IMR-90 (cell line): ENCODE data around the gene MYO7B. TPM values are rescaled to one million over a fixed set of nuclear protein-coding genes. Genes with fewer than 3 reads are reported as not detected.

Experiments
- ATAC-seq: fragments of 200-7000 bp; cut with Tn5 transposase; 2 replicates; pipeline ENCODE4 v1.9.1; 2020; ENCODE audit warnings: low read depth, mild to moderate bottlenecking, moderate library complexity
- BruUV-seq: library from RNA; stranded (reverse); fragments of 400-500 nt; replicated peaks from 2 replicates; lab custom pipeline; 2021; lab: Mats Ljungman, UMichigan
- CTCF ChIA-PET: fragments of 300-600 bp; formaldehyde crosslinking; extraction: SDS; loops from one replicate; lab custom pipeline; 2021; ENCODE audit warnings: antibody characterized with exemption; lab: Yijun Ruan, JAX
- POLR2A ChIA-PET: fragments of 300-600 bp; sonication (Branson Sonifier 250); formaldehyde crosslinking; loops from one replicate; lab custom pipeline; 2022; ENCODE audit warnings: antibody characterized with exemption; ENCODE audit not compliant: unreplicated experiment; lab: Charles Lee
- DNase-seq: peaks from one replicate; pipeline ENCODE4 v3.0.0; 2013
- H2AFZ ChIP-seq: replicated peaks from 2 replicates; pipeline ENCODE3; 2013; ENCODE audit warnings: low read length, mild to moderate bottlenecking; ENCODE audit not compliant: poor library complexity
- H2AK5ac ChIP-seq: 2 replicates; pipeline ENCODE4 v1.6.1; 2013; ENCODE audit warnings: low read depth, low read length, inconsistent platforms
- H2AK9ac ChIP-seq: replicated peaks from 2 replicates; pipeline ENCODE3; 2013; ENCODE audit warnings: mild to moderate bottlenecking, low read depth, low read length, moderate library complexity; ENCODE audit not compliant: poor library complexity
- H2BK120ac ChIP-seq: 2 replicates; pipeline ENCODE4 v1.6.1; 2013; ENCODE audit warnings: low read depth, low read length, inconsistent platforms
- H2BK15ac ChIP-seq: 3 replicates; pipeline ENCODE4 v1.6.1; 2013; ENCODE audit warnings: low read depth, low read length, inconsistent platforms
- H2BK20ac ChIP-seq: 2 replicates; pipeline ENCODE4 v1.6.1; 2013; ENCODE audit warnings: low read depth, mild to moderate bottlenecking, inconsistent platforms, low read length, moderate library complexity
- H2BK5ac ChIP-seq: 2 replicates; pipeline ENCODE4 v1.6.1; 2013; ENCODE audit warnings: mild to moderate bottlenecking, low read depth, low read length, inconsistent platforms; ENCODE audit not compliant: poor library complexity, severe bottlenecking
- H3K14ac ChIP-seq: replicated peaks from 2 replicates; pipeline ENCODE4 v1.6.1; 2013; ENCODE audit warnings: low read depth, low read length, inconsistent platforms
- H3K18ac ChIP-seq: 2 replicates; pipeline ENCODE4 v1.6.1; 2013; ENCODE audit warnings: low read depth, low read length, control low read depth
- H3K23ac ChIP-seq: 2 replicates; pipeline ENCODE4 v1.6.1; 2013; ENCODE audit warnings: low read depth, low read length, inconsistent platforms
- H3K27ac ChIP-seq: 2 replicates; pipeline ENCODE4 v1.5.1; 2013; ENCODE audit warnings: mild to moderate bottlenecking, control low read depth, low read length; ENCODE audit not compliant: insufficient read depth
- H3K27me3 ChIP-seq: 2 replicates; pipeline ENCODE4 v1.6.1; 2013; ENCODE audit warnings: low read length; ENCODE audit not compliant: control insufficient read depth, insufficient read depth
- H3K36me3 ChIP-seq: 2 replicates; pipeline ENCODE4 v1.6.1; 2013; ENCODE audit warnings: low read length, mixed read lengths; ENCODE audit not compliant: control insufficient read depth, insufficient read depth
- H3K4ac ChIP-seq: 2 replicates; pipeline ENCODE4 v1.6.1; 2013; ENCODE audit warnings: low read depth, low read length, inconsistent platforms
- H3K4me1 ChIP-seq: 2 replicates; pipeline ENCODE4 v1.6.1; 2013; ENCODE audit warnings: low read length, mixed read lengths; ENCODE audit not compliant: control insufficient read depth, insufficient read depth
- H3K4me2 ChIP-seq: 2 replicates; pipeline ENCODE4 v1.6.1; 2013; ENCODE audit warnings: low read depth, mild to moderate bottlenecking, control low read depth, low read length, moderate library complexity
- H3K4me3 ChIP-seq: 2 replicates; pipeline ENCODE4 v1.5.1; 2013; ENCODE audit warnings: low read depth, mild to moderate bottlenecking, control low read depth, low read length, moderate library complexity; ENCODE audit not compliant: insufficient read depth
- H3K56ac ChIP-seq: 2 replicates; pipeline ENCODE4 v1.6.1; 2013; ENCODE audit warnings: low read length, inconsistent platforms; ENCODE audit not compliant: insufficient read depth; ENCODE audit errors: extremely low read depth
- H3K79me1 ChIP-seq, 2 experiments: 2 replicates each; pipeline ENCODE4 v1.6.1; 2013; ENCODE audit warnings: low read length in 2 of 2, inconsistent platforms in 1 of 2, low read depth in 1 of 2
- H3K9ac ChIP-seq: 2 replicates; pipeline ENCODE4 v1.6.1; 2013; ENCODE audit warnings: low read depth, low read length, control low read depth
- H3K9me1 ChIP-seq: 2 replicates; pipeline ENCODE4 v1.6.1; 2013; ENCODE audit warnings: low read length, inconsistent platforms; ENCODE audit not compliant: insufficient read depth
- H3K9me3 ChIP-seq: 2 replicates; pipeline ENCODE4 v1.6.1; 2013; ENCODE audit warnings: low read length; ENCODE audit not compliant: control insufficient read depth, insufficient read depth
- H4K20me1 ChIP-seq: 2 replicates; pipeline ENCODE4 v1.6.1; 2013; ENCODE audit warnings: low read length, inconsistent platforms; ENCODE audit not compliant: insufficient read depth
- H4K5ac ChIP-seq: 2 replicates; pipeline ENCODE4 v1.6.1; 2013; ENCODE audit warnings: mild to moderate bottlenecking, low read depth, low read length, control low read depth
- H4K8ac ChIP-seq, 2 experiments: 2 replicates each; pipeline ENCODE4 v1.6.1; 2013; ENCODE audit warnings: low read depth in 2 of 2, low read length in 2 of 2, control low read depth in 1 of 2, inconsistent platforms in 1 of 2
- H4K91ac ChIP-seq: 2 replicates; pipeline ENCODE4 v1.6.1; 2013; ENCODE audit warnings: low read depth, low read length, inconsistent platforms; ENCODE audit not compliant: insufficient read depth
- BHLHE40 ChIP-seq: fragments of 150-350 bp; IDR thresholded peaks from 2 replicates; pipeline ENCODE4 v1.6.1; 2016; ENCODE audit warnings: mild to moderate bottlenecking, low read depth, low read length
- CHD1 ChIP-seq: IDR thresholded peaks from 2 replicates; pipeline ENCODE4 v1.6.1; 2012; ENCODE audit warnings: low read depth, low read length, improper control_type of control experiment
- MAZ ChIP-seq: IDR thresholded peaks from 2 replicates; pipeline ENCODE4 v1.6.1; 2012; ENCODE audit warnings: low read depth, mild to moderate bottlenecking, low read length, improper control_type of control experiment, moderate library complexity, borderline replicate concordance
- MXI1 ChIP-seq: IDR thresholded peaks from 2 replicates; pipeline ENCODE4 v1.6.1; 2012; ENCODE audit warnings: low read depth, mild to moderate bottlenecking, low read length, moderate library complexity, borderline replicate concordance
- RCOR1 ChIP-seq: IDR thresholded peaks from 2 replicates; pipeline ENCODE4 v1.6.1; 2012; ENCODE audit warnings: mild to moderate bottlenecking, low read length, improper control_type of control experiment; ENCODE audit not compliant: insufficient replicate concordance
- RFX5 ChIP-seq: IDR thresholded peaks from 2 replicates; pipeline ENCODE4 v1.8.0; 2012; ENCODE audit warnings: low read depth, mild to moderate bottlenecking, low read length, moderate library complexity
- SMC3 ChIP-seq: fragments of 150-350 bp; IDR thresholded peaks from 2 replicates; pipeline ENCODE4 v1.6.1; 2016; ENCODE audit warnings: low read depth, mild to moderate bottlenecking, antibody characterized with exemption, low read length, moderate library complexity
- WGBS, 2 experiments: methylation state at CpG; one replicate each; pipeline versions ENCODE4 v1.1.5 to v1.1.7; 2013; ENCODE audit warnings: missing lambda C conversion rate in 2 of 2; ENCODE audit not compliant: insufficient read length in 1 of 2; ENCODE audit errors: extremely low coverage in 2 of 2; 5-methylcytosine and 5-hydroxymethylcytosine counted together
- dilution Hi-C: fragments of 300-500 bp; cut with HindIII; formaldehyde crosslinking; loops from one replicate; pipeline ENCODE4 v1.14.3; 2018; ENCODE audit warnings: low sequenced_read_pairs; ENCODE audit not compliant: unreplicated experiment
- in situ Hi-C: fragments of 300-500 bp; cut with MboI; formaldehyde crosslinking; loops from 3 replicates; pipeline ENCODE4 v1.14.3; 2019; ENCODE audit warnings: low sequenced_read_pairs, inconsistent platforms, mixed read lengths
- intact Hi-C: fragments of 100-400 bp; cut with micrococcal nuclease; formaldehyde crosslinking; loops from 2 replicates; pipeline ENCODE4 v1.10.0; 2022
- polyA plus RNA-seq, 3 experiments: library from polyadenylated mRNA; depleted of rRNA; stranded (reverse); fragments of >200 nt; gene quantifications; 2 replicates each; pipeline ENCODE4 v1.2.3, GENCODE V29; 2012; ENCODE audit warnings: low replicate concordance in 1 of 3
- total RNA-seq: library from RNA; depleted of rRNA; stranded (reverse); fragments of >200 nt; gene quantifications from 2 replicates; pipeline ENCODE4 v1.2.3, GENCODE V29; 2012
- TF ChIP-seq, protein P1 (sequence below): fragments of 150-350 bp; IDR thresholded peaks from 2 replicates; pipeline ENCODE4 v1.6.1; 2016; ENCODE audit warnings: low read depth, mild to moderate bottlenecking, low read length, moderate library complexity, borderline replicate concordance
- TF ChIP-seq, protein P2 (sequence below): conservative IDR thresholded peaks from 2 replicates; pipeline ENCODE4 v1.5.1; 2012; ENCODE audit warnings: mild to moderate bottlenecking, low read depth, low read length, improper control_type of control experiment

Gene MYO7B
- total and polyA plus RNA-seq, 2 of the 4 experiments (the other 2 are of a cell fraction), result 0.18 to 0.46 TPM

DNA sequence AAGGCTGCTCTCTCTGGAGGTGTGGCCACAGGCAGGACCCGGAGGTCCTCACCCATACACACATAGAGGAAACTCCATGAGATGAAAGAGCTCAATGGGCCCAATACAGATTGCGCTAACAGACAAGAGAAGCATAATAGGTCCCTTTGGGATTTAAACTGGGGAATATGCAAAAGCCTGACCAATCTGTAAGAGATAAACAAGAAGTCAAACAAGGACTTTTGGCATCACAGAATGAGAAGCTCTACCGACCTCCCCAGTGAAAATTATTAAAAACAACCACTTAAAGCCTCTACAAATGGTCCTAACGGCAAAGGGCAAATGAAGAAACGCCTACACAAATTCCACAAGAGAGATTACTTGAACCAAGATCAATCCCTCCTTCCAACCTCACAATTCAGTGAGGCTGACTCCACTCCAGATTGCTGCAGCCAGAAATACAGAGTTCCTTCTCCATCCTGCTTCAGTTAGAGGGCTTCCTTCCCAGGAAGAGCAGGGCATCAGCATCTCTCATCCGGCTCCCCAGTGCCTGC, 20.0 kb upstream of the MYO7B start:
- no peak overlapping the region for H3K23ac ChIP-seq
- H2AFZ ChIP-seq, result no peak overlapping the region
- peaks cover 14% of the 10 kb centered on the region for H3K9me1 ChIP-seq
- no peak overlapping the region for H4K91ac ChIP-seq
- dilution Hi-C loops (no loop called here), in situ Hi-C loops (no loop called here), intact Hi-C loops (no loop called here)
- TF ChIP-seq, protein P1, sequence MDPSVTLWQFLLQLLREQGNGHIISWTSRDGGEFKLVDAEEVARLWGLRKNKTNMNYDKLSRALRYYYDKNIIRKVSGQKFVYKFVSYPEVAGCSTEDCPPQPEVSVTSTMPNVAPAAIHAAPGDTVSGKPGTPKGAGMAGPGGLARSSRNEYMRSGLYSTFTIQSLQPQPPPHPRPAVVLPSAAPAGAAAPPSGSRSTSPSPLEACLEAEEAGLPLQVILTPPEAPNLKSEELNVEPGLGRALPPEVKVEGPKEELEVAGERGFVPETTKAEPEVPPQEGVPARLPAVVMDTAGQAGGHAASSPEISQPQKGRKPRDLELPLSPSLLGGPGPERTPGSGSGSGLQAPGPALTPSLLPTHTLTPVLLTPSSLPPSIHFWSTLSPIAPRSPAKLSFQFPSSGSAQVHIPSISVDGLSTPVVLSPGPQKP, result no peak
- TF ChIP-seq RFX5 (no peak), SMC3 (no peak), BHLHE40 (no peak), MAZ (no peak), CHD1 (no peak), RCOR1 (no peak), MXI1 (no peak)
- TF ChIP-seq, protein P2, sequence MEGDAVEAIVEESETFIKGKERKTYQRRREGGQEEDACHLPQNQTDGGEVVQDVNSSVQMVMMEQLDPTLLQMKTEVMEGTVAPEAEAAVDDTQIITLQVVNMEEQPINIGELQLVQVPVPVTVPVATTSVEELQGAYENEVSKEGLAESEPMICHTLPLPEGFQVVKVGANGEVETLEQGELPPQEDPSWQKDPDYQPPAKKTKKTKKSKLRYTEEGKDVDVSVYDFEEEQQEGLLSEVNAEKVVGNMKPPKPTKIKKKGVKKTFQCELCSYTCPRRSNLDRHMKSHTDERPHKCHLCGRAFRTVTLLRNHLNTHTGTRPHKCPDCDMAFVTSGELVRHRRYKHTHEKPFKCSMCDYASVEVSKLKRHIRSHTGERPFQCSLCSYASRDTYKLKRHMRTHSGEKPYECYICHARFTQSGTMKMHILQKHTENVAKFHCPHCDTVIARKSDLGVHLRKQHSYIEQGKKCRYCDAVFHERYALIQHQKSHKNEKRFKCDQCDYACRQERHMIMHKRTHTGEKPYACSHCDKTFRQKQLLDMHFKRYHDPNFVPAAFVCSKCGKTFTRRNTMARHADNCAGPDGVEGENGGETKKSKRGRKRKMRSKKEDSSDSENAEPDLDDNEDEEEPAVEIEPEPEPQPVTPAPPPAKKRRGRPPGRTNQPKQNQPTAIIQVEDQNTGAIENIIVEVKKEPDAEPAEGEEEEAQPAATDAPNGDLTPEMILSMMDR, result no peak
- peak overlapping the region; percentile 41; the same call in 1 of the 2 replicates for H3K14ac ChIP-seq
- H3K18ac ChIP-seq, result no peak overlapping the region
- no peak overlapping the region for H2AK9ac ChIP-seq
- H2BK15ac ChIP-seq, result no peak overlapping the region
- no peak for DNase-seq
- H4K8ac ChIP-seq, result no peak overlapping the region
- no TSS peak for BruUV-seq
- no peaks in the 10 kb centered on the region for H3K27me3 ChIP-seq
- H3K4me3 ChIP-seq, result no peak overlapping the region
- H2BK120ac ChIP-seq, result no peak overlapping the region
- no peak overlapping the region for H3K4ac ChIP-seq
- no peak overlapping the region for H4K5ac ChIP-seq
- 0 out of 2 replicates have a peak overlapping the region, but pooled peaks have one; percentile 23 for H2AK5ac ChIP-seq
- no peak overlapping the region for H3K9ac ChIP-seq
- 60% methylated on average over 1 of the region's 6 CpGs; no CpG with 5 or more reads in 1 of the 2 experiments for WGBS, 2 experiments
- H4K20me1 ChIP-seq, result peaks cover 53% of the 10 kb centered on the region
- no peak overlapping the region for H3K27ac ChIP-seq
- ChIA-PET POLR2A (interaction anchor here (0.9 kb wide), 1 partner anchor 11 kb away, joined by 3 read pairs; the partner anchor contains the start of gene IWS1), CTCF (interaction anchor here (1.0 kb wide), 1 partner anchor 9 kb away, joined by 3 read pairs; no protein-coding TSS in a partner anchor)
- H3K79me1 ChIP-seq, result peaks cover 37 to 68% of the 10 kb centered on the region in 2 experiments
- H3K9me3 ChIP-seq, result no peaks in the 10 kb centered on the region
- H2BK20ac ChIP-seq, result no peak overlapping the region
- no peak overlapping the region for H3K4me2 ChIP-seq
- ATAC-seq, result peak; percentile 33
- H2BK5ac ChIP-seq, result no peak overlapping the region
- H3K4me1 ChIP-seq, result peaks cover 2% of the 10 kb centered on the region
- peaks cover 18% of the 10 kb centered on the region for H3K36me3 ChIP-seq
- no peak overlapping the region for H3K56ac ChIP-seq
